ENCODE results near the gene GPR141.
A peak's percentile ranks its signal among the peaks of the same experiment; 100 is the strongest.

Gene GPR141

GRCh38 chr7:37713613-37714012, 30.0 kb downstream of the GPR141 start:
- TF ChIP-seq CTCF (IDR thresholded peaks at IDR 0.05; ENCODE audit: insufficient read depth, low read depth, low read length, missing control alignments): no peak
- no peak for DNase-seq (ENCODE audit: low read depth)
- H3K4me3 ChIP-seq (ENCODE audit: low read depth, low read length): no peak overlapping the region

DNA sequence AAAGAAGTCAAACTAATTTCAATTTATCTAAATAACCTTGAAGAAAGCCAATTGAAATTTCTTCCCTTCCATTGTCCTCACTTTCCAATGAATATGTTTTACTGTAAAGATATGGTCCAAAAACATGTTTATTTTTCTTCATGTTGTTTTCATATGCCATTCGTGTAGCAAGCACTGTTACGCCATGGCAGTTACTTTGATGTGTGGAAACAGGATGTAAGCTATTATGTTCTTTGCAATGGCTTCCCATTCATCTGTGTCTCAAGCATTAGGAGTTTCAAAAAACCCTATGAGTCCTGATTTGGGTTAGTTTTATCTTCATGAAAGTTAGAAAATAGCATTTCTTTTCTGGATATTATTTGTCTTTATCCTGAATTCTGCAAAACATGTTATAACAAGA, 31.0 kb downstream of the GPR141 start:
- no peak for DNase-seq (ENCODE audit: low read depth)
- TF ChIP-seq CTCF (IDR thresholded peaks at IDR 0.05; ENCODE audit: insufficient read depth, low read depth, low read length, missing control alignments): no peak
- H3K4me3 ChIP-seq (ENCODE audit: low read depth, low read length): no peak overlapping the region

GRCh38 chr7:37718585-37718984, 35.0 kb downstream of the GPR141 start:
- H3K4me3 ChIP-seq (ENCODE audit: low read depth, low read length): no peak overlapping the region
- no peak for TF ChIP-seq CTCF (IDR thresholded peaks at IDR 0.05; ENCODE audit: insufficient read depth, low read depth, low read length, missing control alignments)
- DNase-seq (ENCODE audit: low read depth): peak; percentile 48

- H3K4me3 ChIP-seq (ENCODE audit: low read depth, low read length): no peak overlapping the region
- DNase-seq (ENCODE audit: low read depth): peak; percentile 80
- no peak for TF ChIP-seq CTCF (IDR thresholded peaks at IDR 0.05; ENCODE audit: insufficient read depth, low read depth, low read length, missing control alignments)
Measured at GRCh38 chr7:37719077-37719476, 35.5 kb downstream of the GPR141 start.

DNA sequence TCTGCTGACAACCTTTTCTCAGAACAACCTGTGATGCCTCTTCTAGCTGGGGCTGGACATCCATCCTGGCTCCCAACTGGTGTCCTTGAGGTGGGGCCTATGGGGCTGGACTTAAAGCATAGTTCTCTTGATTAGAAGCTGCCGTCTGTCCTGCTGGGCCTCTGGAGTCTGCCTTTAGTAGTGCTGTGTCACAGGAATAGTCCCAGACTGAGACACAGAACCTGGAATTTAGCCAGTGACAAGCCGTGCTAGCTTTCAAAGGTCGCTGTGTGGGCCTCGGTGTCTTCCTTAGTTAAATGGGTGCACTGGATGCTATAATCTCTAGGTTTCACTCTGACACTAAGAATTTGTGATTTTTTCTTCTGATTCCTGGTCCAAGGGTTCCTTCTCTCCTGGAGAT, 41.2 kb downstream of the GPR141 start:
- TF ChIP-seq CTCF (IDR thresholded peaks at IDR 0.05; ENCODE audit: insufficient read depth, low read depth, low read length, missing control alignments): no peak
- H3K4me3 ChIP-seq (ENCODE audit: low read depth, low read length): no peak overlapping the region

GRCh38 chr7:37726016-37726415, 42.5 kb downstream of the GPR141 start:
- DNase-seq (ENCODE audit: low read depth): peak; percentile 18
- TF ChIP-seq CTCF (IDR thresholded peaks at IDR 0.05; ENCODE audit: insufficient read depth, low read depth, low read length, missing control alignments): no peak
- H3K4me3 ChIP-seq (ENCODE audit: low read depth, low read length): no peak overlapping the region

More for the DNA sequence above, 41.2 kb downstream of the GPR141 start:
- no peak for DNase-seq (ENCODE audit: low read depth)

GRCh38 chr7:37728747-37729146, 45.2 kb downstream of the GPR141 start:
- peak; percentile 51 for DNase-seq (ENCODE audit: low read depth)
- TF ChIP-seq CTCF (IDR thresholded peaks at IDR 0.05; ENCODE audit: insufficient read depth, low read depth, low read length, missing control alignments): no peak
- no peak overlapping the region for H3K4me3 ChIP-seq (ENCODE audit: low read depth, low read length)

Measured in GM12865 (cell line).